Hepatocyte (in vitro differentiated cells): ENCODE measurements around the gene SEPTIN11. TPM values are rescaled to one million over a fixed set of nuclear protein-coding genes. Genes with fewer than 3 reads are reported as not detected.

ENCODE experiments used
- DNase-seq: peaks from one replicate; pipeline ENCODE4 v3.0.0-alpha.2; 2016; ENCODE audit warnings: low spot score
- H2AFZ ChIP-seq: fragments of 200-600 bp; sonication (generic); 2 replicates; pipeline ENCODE4 v1.6.0; 2016; ENCODE audit warnings: antibody characterized with exemption, mild to moderate bottlenecking
- H3K27ac ChIP-seq: fragments of 200-600 bp; sonication (generic); 2 replicates; pipeline ENCODE4 v1.5.1; 2016; ENCODE audit warnings: mild to moderate bottlenecking
- H3K27me3 ChIP-seq: fragments of 200-600 bp; sonication (generic); 2 replicates; pipeline ENCODE4 v1.6.1; 2016
- H3K36me3 ChIP-seq: fragments of 200-600 bp; sonication (generic); replicated peaks from 2 replicates; pipeline ENCODE4 v1.5.1; 2016; ENCODE audit warnings: low read depth; ENCODE audit not compliant: insufficient read depth
- H3K4me1 ChIP-seq: fragments of 200-600 bp; sonication (generic); 2 replicates; pipeline ENCODE4 v1.5.1; 2016; ENCODE audit warnings: mild to moderate bottlenecking, moderate library complexity; ENCODE audit not compliant: insufficient read depth
- H3K4me2 ChIP-seq: fragments of 200-600 bp; sonication (generic); 2 replicates; pipeline ENCODE4 v1.6.0; 2016
- H3K4me3 ChIP-seq: fragments of 200-600 bp; sonication (generic); 2 replicates; pipeline ENCODE4 v1.5.1; 2016; ENCODE audit warnings: mild to moderate bottlenecking
- H3K79me2 ChIP-seq: fragments of 200-600 bp; sonication (generic); 2 replicates; pipeline ENCODE4 v1.6.0; 2017; ENCODE audit warnings: mild to moderate bottlenecking
- H3K9me2 ChIP-seq: fragments of 200-600 bp; sonication (generic); replicated peaks from 2 replicates; pipeline ENCODE4 v1.6.0; 2017; ENCODE audit warnings: mild to moderate bottlenecking; ENCODE audit not compliant: insufficient read depth
- H3K9me3 ChIP-seq: fragments of 200-600 bp; sonication (generic); 2 replicates; pipeline ENCODE4 v1.5.1; 2016; ENCODE audit warnings: low read depth, mild to moderate bottlenecking
- H4K20me1 ChIP-seq: fragments of 200-600 bp; sonication (generic); 2 replicates; pipeline ENCODE4 v1.6.0; 2016; ENCODE audit warnings: mild to moderate bottlenecking; ENCODE audit not compliant: insufficient read depth, poor library complexity, severe bottlenecking
- CTCF ChIP-seq: fragments of 200-600 bp; sonication (generic); IDR thresholded peaks from 2 replicates; pipeline ENCODE4 v1.5.1; 2016; ENCODE audit warnings: antibody characterized with exemption, mild to moderate bottlenecking; ENCODE audit not compliant: poor library complexity
- EZH2 ChIP-seq: fragments of 200-600 bp; sonication (generic); IDR thresholded peaks from 2 replicates; pipeline ENCODE4 v1.6.1; 2016; ENCODE audit warnings: antibody characterized with exemption, mild to moderate bottlenecking, borderline replicate concordance
- EZH2phosphoT487 ChIP-seq: fragments of 200-600 bp; sonication (generic); IDR thresholded peaks from one replicate; pipeline ENCODE4 v1.6.1; 2018; ENCODE audit warnings: antibody characterized with exemption, mild to moderate bottlenecking, low read depth, moderate library complexity; ENCODE audit not compliant: unreplicated experiment, severe bottlenecking
- WGBS: methylation state at CpG from one replicate; pipeline ENCODE4 v1.1.6; 2016; ENCODE audit warnings: low lambda C conversion rate; ENCODE audit errors: missing lambda C conversion rate; 5-methylcytosine and 5-hydroxymethylcytosine counted together
- polyA plus RNA-seq: library from polyadenylated mRNA; unstranded; fragments of >200 nt; fragmentation: Nextera tagmentation; extraction: Ambion mirVana; gene quantifications from 2 replicates; pipeline ENCODE4 v1.2.1, GENCODE V29; 2016
- total RNA-seq: library from RNA; depleted of rRNA; stranded (reverse); fragments of >200 nt; gene quantifications from 2 replicates; pipeline ENCODE4 v1.2.3, GENCODE V29; 2014

Gene SEPTIN11
- total and polyA plus RNA-seq, 2 experiments from 2014 or later: 68.3 to 146 TPM

DNA sequence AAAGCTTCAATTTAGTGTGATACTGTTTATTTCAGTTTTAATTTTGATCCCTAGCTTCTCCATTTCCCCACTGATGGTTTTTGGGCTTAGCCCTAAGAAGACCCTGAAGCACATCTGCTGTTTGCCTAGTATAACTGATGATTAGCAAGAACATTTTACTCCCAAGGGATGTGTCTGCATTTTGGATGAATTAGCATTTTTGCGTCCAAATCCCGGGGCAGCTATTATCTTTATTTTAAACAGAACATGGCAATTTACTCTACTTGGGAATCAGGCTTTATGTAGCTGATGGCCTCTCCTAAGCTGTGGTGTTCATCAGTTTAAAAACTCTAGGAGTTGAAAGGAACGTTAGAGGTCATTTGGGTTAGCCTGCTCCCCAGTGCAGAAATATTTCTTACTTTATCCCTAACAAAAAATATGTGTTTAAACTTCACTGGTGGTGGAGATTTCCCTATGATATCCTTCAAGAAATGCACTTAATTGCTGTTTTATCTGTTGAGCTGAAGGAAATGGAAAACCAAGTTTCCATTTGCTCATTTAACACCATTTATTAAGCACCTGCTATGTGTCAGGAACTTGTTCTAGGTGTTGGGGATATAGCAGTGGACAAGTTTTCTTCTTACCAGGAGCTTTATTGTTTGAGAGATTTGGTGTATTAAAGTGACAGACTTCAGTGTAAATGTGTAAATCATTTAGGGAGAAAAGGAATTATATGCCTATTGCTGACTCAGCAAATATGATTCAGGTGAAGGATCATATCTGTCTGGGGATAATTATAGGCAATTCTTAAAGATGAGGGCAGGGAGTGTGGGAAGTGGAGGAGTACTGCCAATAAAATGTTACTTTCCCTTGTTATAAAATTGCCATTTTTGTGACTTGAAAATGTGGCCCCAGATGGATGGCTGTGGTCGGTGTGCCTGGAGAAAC lies 3.4 kb downstream of the SEPTIN11 start:
- Histone ChIP-seq H3K9me3 (no peaks in the 10 kb centered on the region), H3K4me1 (peaks cover 25% of the 10 kb centered on the region), H3K9me2 (no peaks in the 10 kb centered on the region), H2AFZ (no peak overlapping the region), H3K79me2 (peaks cover 78% of the 10 kb centered on the region), H3K4me2 (peak overlapping the region; percentile 92), H3K27ac (peak overlapping the region; percentile 3), H3K27me3 (no peaks in the 10 kb centered on the region), H3K4me3 (no peak overlapping the region), H3K36me3 (no peaks in the 10 kb centered on the region), H4K20me1 (peaks cover 17% of the 10 kb centered on the region)
- DNase-seq: no peak
- 63% methylated on average over 4 of the region's 4 CpGs for WGBS
- no peak for TF ChIP-seq EZH2phosphoT487
- no peak for TF ChIP-seq CTCF
- no peak for TF ChIP-seq EZH2

- Histone ChIP-seq H3K9me3 (no peaks in the 10 kb centered on the region), H3K79me2 (peaks cover 82% of the 10 kb centered on the region), H3K27ac (no peak overlapping the region), H3K9me2 (no peaks in the 10 kb centered on the region), H2AFZ (no peak overlapping the region), H3K4me3 (no peak overlapping the region), H3K27me3 (no peaks in the 10 kb centered on the region), H4K20me1 (peaks cover 17% of the 10 kb centered on the region), H3K4me2 (no peak overlapping the region), H3K4me1 (peaks cover 27% of the 10 kb centered on the region), H3K36me3 (no peaks in the 10 kb centered on the region)
- WGBS: 89% methylated on average over 3 of the region's 3 CpGs
- no peak for DNase-seq
- TF ChIP-seq EZH2 (no peak), CTCF (no peak), EZH2phosphoT487 (no peak)
Observed at GRCh38 chr4:76953956-76954355, 4.4 kb downstream of the SEPTIN11 start.

DNA sequence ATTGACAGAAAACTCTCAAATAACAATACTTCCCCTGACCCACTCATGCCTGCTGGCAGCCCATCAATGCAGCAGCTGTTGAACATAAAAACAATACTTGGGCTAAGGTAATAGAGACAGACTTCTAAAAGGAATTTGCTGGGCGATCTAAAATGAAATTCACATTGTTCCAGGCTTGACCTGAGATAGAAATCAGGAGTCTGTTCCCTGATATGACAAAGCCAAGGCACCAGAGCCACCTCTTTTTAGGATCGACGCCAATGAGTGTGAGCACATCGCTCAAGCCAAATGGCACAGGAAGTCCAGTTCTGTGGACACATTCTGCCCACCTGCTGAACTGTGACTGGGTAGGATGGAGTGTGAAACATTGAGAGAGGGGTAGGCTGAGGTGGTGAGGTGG lies 4.9 kb downstream of the SEPTIN11 start:
- H4K20me1 ChIP-seq: peaks cover 17% of the 10 kb centered on the region
- H3K9me3 ChIP-seq: no peaks in the 10 kb centered on the region
- 97% methylated on average over 4 of the region's 4 CpGs for WGBS
- no peak overlapping the region for H3K4me2 ChIP-seq
- no peaks in the 10 kb centered on the region for H3K9me2 ChIP-seq
- TF ChIP-seq CTCF (no peak), EZH2 (no peak), EZH2phosphoT487 (no peak)
- H3K36me3 ChIP-seq: no peaks in the 10 kb centered on the region
- H3K4me1 ChIP-seq: peaks cover 27% of the 10 kb centered on the region
- H3K27ac ChIP-seq: no peak overlapping the region
- peaks cover 88% of the 10 kb centered on the region for H3K79me2 ChIP-seq
- no peak overlapping the region for H3K4me3 ChIP-seq
- no peaks in the 10 kb centered on the region for H3K27me3 ChIP-seq
- no peak for DNase-seq
- no peak overlapping the region for H2AFZ ChIP-seq
